SHP77 treated with DMSO at 0.1 percent for 48 hours (cell line): ENCODE data around the gene HGFAC.

Experiments
- DNase-seq: peaks from one replicate; lab custom pipeline; 2025; lab: John Stamatoyannopoulos, UW

Gene HGFAC

GRCh38 chr4:3441501-3442459 is at the start of gene HGFAC:
HGFAC (plus strand) TSS chr4:3441968; CDS start chr4:3442002, 34 bp downstream.
- no peak for DNase-seq

- no peak for DNase-seq
These were observed 49.4 kb upstream of the HGFAC start for GRCh38 chr4:3392321-3392720.

GRCh38 chr4:3393171-3393570 is 48.6 kb upstream of the HGFAC start:
- DNase-seq: no peak

- DNase-seq: no peak
These were observed 45.2 kb upstream of the HGFAC start for GRCh38 chr4:3396600-3396999.

- no peak for DNase-seq
These were observed 44.6 kb upstream of the HGFAC start for GRCh38 chr4:3397128-3397527.

- no peak for DNase-seq
These were observed 42.2 kb upstream of the HGFAC start for GRCh38 chr4:3399277-3400194.

- no peak for DNase-seq
These were observed 40.2 kb upstream of the HGFAC start for GRCh38 chr4:3401436-3402171.

- DNase-seq: no peak
These were observed 39.0 kb upstream of the HGFAC start for GRCh38 chr4:3402491-3403347.

GRCh38 chr4:3403348-3403906 is 38.3 kb upstream of the HGFAC start:
- no peak for DNase-seq

GRCh38 chr4:3404546-3404945 is 37.2 kb upstream of the HGFAC start:
- DNase-seq: no peak

- DNase-seq: no peak
These were observed 36.6 kb upstream of the HGFAC start for GRCh38 chr4:3405176-3405575.

- no peak for DNase-seq
These were observed 35.7 kb upstream of the HGFAC start for GRCh38 chr4:3406021-3406420.

GRCh38 chr4:3406431-3406830 is 35.3 kb upstream of the HGFAC start:
- DNase-seq: no peak

- DNase-seq: no peak
These were observed 34.5 kb upstream of the HGFAC start for GRCh38 chr4:3407171-3407771.

- DNase-seq: no peak
These were observed 33.6 kb upstream of the HGFAC start for GRCh38 chr4:3407930-3408792.

GRCh38 chr4:3408793-3409330 is 32.9 kb upstream of the HGFAC start:
- no peak for DNase-seq

GRCh38 chr4:3409571-3410091 is 32.1 kb upstream of the HGFAC start:
- DNase-seq: no peak

- no peak for DNase-seq
These were observed 31.2 kb upstream of the HGFAC start for GRCh38 chr4:3410401-3411135.
